GM13977 (cell line): ENCODE results near the gene ACR.

ENCODE experiments used
- DNase-seq: peaks from one replicate; pipeline ENCODE4 v3.0.0; 2012; ENCODE audit warnings: low spot score
- in situ Hi-C: fragments of 300-500 bp; cut with MboI; formaldehyde crosslinking; loops from one replicate; pipeline ENCODE4 v1.12.0; 2022; ENCODE audit warnings: low sequenced_read_pairs, low pct_unique_long_range_greater_than_20kb, mixed read lengths, inconsistent platforms; ENCODE audit not compliant: unreplicated experiment
- TF ChIP-seq, protein P1 (sequence below): IDR thresholded peaks from 2 replicates; pipeline ENCODE4 v1.5.1; 2012; ENCODE audit warnings: mild to moderate bottlenecking, control low read depth; ENCODE audit not compliant: insufficient read depth; ENCODE audit errors: extremely low read depth, missing control alignments

The ACR gene

GRCh38 chr22:50713571-50714056 lies 24.4 kb upstream of the ACR start:
- TF ChIP-seq, protein P1, sequence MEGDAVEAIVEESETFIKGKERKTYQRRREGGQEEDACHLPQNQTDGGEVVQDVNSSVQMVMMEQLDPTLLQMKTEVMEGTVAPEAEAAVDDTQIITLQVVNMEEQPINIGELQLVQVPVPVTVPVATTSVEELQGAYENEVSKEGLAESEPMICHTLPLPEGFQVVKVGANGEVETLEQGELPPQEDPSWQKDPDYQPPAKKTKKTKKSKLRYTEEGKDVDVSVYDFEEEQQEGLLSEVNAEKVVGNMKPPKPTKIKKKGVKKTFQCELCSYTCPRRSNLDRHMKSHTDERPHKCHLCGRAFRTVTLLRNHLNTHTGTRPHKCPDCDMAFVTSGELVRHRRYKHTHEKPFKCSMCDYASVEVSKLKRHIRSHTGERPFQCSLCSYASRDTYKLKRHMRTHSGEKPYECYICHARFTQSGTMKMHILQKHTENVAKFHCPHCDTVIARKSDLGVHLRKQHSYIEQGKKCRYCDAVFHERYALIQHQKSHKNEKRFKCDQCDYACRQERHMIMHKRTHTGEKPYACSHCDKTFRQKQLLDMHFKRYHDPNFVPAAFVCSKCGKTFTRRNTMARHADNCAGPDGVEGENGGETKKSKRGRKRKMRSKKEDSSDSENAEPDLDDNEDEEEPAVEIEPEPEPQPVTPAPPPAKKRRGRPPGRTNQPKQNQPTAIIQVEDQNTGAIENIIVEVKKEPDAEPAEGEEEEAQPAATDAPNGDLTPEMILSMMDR, result no peak
- DNase-seq, result no peak
- in situ Hi-C loops, result no loop called here

GRCh38 chr22:50714150-50714549 lies 23.9 kb upstream of the ACR start:
- in situ Hi-C loops, result no loop called here
- no peak for DNase-seq
- TF ChIP-seq, protein P1, result no peak

GRCh38 chr22:50714631-50715179 lies 23.3 kb upstream of the ACR start:
- TF ChIP-seq, protein P1, result no peak
- DNase-seq, result no peak
- in situ Hi-C loops, result no loop called here

DNA sequence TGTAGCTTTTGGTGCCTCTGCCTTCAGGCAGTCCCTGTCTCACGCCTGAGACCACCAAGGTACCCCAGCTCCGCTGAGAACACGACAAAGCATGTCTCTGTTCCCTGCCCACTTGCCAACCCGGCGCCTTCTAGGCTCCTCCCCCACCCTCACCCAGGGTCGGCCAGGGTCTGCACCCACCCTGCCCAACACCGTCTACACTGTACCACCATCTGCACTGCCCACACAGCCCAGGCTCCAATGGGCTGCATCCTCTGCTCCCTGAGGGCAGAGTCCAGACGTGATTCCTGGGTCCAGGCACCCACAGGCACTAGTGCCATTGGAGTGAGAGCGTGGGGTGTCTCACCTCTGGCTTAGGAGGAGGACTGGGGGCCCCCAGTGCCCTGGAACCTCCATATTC lies 22.8 kb upstream of the ACR start:
- no peak for DNase-seq
- TF ChIP-seq, protein P1, result no peak
- in situ Hi-C loops, result no loop called here

DNA sequence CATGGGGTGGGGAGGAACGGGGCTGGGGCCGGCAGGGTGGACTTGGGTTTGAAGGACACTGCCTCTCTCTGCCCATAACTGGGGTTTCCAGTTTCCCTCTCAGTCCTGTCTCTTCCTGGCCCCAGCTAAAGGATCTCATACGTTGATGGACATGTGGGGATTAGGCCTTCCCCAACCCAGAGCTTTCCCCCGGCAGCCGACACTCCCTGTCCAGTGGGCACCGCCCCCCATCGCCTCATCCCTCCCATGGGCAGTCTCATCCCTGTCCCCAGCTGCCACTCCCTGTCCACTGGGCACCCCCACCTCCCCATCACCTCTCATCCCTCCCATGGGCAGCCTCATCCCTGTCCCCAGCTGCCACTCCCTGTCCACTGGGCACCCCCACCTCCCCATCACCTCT lies 22.2 kb upstream of the ACR start:
- TF ChIP-seq, protein P1, result no peak
- DNase-seq, result no peak
- in situ Hi-C loops, result no loop called here

- TF ChIP-seq, protein P1, result no peak
- in situ Hi-C loops, result no loop called here
- no peak for DNase-seq
These were observed 21.5 kb upstream of the ACR start for GRCh38 chr22:50716290-50717024.
